Endothelial cell (in vitro differentiated cells): ENCODE results near the gene GNGT2. TPM values are rescaled to one million over a fixed set of nuclear protein-coding genes. Genes with fewer than 3 reads are reported as not detected.

Source experiments
- DNase-seq: peaks from one replicate; pipeline ENCODE4 v3.0.0; 2021; ENCODE audit warnings: low spot score
- H3K27ac Mint-ChIP-seq: one replicate; pipeline ENCODE4 v1.8.0; 2021; ENCODE audit warnings: mixed read lengths, inconsistent platforms; ENCODE audit not compliant: unreplicated experiment
- H3K27me3 Mint-ChIP-seq: one replicate; pipeline ENCODE4 v1.8.0; 2021; ENCODE audit warnings: mild to moderate bottlenecking, moderate library complexity, mixed read lengths, inconsistent platforms; ENCODE audit not compliant: unreplicated experiment
- H3K36me3 Mint-ChIP-seq: one replicate; pipeline ENCODE4 v1.8.0; 2021; ENCODE audit warnings: mild to moderate bottlenecking, low read depth, mixed read lengths, inconsistent platforms; ENCODE audit not compliant: unreplicated experiment
- H3K4me1 Mint-ChIP-seq: one replicate; pipeline ENCODE4 v1.8.0; 2021; ENCODE audit warnings: mild to moderate bottlenecking, mixed read lengths, inconsistent platforms; ENCODE audit not compliant: unreplicated experiment
- H3K4me3 Mint-ChIP-seq: one replicate; pipeline ENCODE4 v1.8.0; 2021; ENCODE audit warnings: mild to moderate bottlenecking, mixed read lengths, inconsistent platforms; ENCODE audit not compliant: unreplicated experiment
- H3K9me3 Mint-ChIP-seq: one replicate; pipeline ENCODE4 v1.8.0; 2021; ENCODE audit warnings: mixed read lengths, inconsistent platforms; ENCODE audit not compliant: unreplicated experiment
- total RNA-seq: library from RNA; stranded (reverse); fragmentation: NEBNext Ultra II Directional; extraction: Animal tissue kit (Norgen Biotek cat#: 25700); gene quantifications from one replicate; pipeline ENCODE4 v1.2.1, GENCODE V29; 2021; ENCODE audit not compliant: unreplicated experiment
- TF ChIP-seq, protein P1 (sequence below): fragments of 200-600 bp; sonication (generic); IDR thresholded peaks from one replicate; pipeline ENCODE4 v1.5.0; 2021; ENCODE audit warnings: antibody characterized with exemption; ENCODE audit not compliant: unreplicated experiment

GNGT2 gene
- total RNA-seq, 1 donor from 2014 or later = 2.1 TPM

DNA sequence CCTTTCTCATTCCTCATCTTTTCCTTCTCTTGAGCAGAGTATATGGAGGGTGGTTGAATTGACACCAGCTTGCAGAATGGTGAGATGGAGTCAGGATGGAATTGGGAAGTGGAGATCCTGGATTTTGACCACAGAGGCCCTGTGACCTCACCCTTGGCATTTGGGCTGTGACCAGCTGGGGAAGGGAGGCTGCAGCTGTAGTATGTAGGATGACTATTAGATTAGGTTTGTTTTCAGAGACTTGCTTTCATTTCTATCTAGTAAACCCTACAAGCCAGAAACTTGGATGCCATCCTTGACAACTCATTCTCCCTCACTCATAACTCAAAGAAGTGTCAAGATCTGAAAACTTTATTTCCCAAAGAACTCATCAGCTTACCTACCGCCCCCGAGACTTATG, 5.9 kb downstream of the GNGT2 start:
- Mint-ChIP-seq H3K27ac (no peak overlapping the region), H3K4me1 (peaks cover 29% of the 10 kb centered on the region), H3K9me3 (no peaks in the 10 kb centered on the region), H3K36me3 (peaks cover 10% of the 10 kb centered on the region), H3K27me3 (peaks cover 4% of the 10 kb centered on the region), H3K4me3 (peak overlapping the region; percentile 60)
- TF ChIP-seq, protein P1, sequence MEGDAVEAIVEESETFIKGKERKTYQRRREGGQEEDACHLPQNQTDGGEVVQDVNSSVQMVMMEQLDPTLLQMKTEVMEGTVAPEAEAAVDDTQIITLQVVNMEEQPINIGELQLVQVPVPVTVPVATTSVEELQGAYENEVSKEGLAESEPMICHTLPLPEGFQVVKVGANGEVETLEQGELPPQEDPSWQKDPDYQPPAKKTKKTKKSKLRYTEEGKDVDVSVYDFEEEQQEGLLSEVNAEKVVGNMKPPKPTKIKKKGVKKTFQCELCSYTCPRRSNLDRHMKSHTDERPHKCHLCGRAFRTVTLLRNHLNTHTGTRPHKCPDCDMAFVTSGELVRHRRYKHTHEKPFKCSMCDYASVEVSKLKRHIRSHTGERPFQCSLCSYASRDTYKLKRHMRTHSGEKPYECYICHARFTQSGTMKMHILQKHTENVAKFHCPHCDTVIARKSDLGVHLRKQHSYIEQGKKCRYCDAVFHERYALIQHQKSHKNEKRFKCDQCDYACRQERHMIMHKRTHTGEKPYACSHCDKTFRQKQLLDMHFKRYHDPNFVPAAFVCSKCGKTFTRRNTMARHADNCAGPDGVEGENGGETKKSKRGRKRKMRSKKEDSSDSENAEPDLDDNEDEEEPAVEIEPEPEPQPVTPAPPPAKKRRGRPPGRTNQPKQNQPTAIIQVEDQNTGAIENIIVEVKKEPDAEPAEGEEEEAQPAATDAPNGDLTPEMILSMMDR = no peak
- DNase-seq = no peak

GRCh38 chr17:49203796-49204195, 6.6 kb downstream of the GNGT2 start:
- DNase-seq = no peak
- no peaks in the 10 kb centered on the region for H3K9me3 Mint-ChIP-seq
- no peak overlapping the region for H3K27ac Mint-ChIP-seq
- H3K36me3 Mint-ChIP-seq = peaks cover 10% of the 10 kb centered on the region
- TF ChIP-seq, protein P1 = no peak
- peaks cover 22% of the 10 kb centered on the region for H3K4me1 Mint-ChIP-seq
- H3K27me3 Mint-ChIP-seq = peaks cover 1% of the 10 kb centered on the region
- no peak overlapping the region for H3K4me3 Mint-ChIP-seq

DNA sequence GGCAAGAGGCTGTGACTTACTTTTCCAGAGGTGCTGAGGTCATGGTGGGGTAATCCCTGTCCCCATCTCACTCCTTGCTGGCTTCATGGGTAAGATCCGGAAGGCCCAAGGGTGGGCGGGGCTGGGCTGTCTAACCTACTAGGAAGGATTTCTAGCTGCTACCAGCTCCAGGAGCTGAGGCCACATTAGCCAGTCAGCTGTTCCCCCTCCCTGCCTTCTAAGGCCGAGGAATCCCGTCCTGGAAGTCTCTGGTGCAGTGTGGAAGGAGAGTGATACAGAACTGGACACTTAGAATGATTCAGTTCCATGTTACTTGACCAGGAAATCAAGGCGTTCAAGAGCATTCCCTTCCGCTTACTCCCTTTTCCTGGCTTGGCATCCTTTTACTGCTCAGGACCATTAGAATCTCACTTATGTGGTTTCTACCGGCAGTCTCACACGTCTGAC, 8.9 kb downstream of the GNGT2 start:
- peaks cover 10% of the 10 kb centered on the region for H3K36me3 Mint-ChIP-seq

DNA sequence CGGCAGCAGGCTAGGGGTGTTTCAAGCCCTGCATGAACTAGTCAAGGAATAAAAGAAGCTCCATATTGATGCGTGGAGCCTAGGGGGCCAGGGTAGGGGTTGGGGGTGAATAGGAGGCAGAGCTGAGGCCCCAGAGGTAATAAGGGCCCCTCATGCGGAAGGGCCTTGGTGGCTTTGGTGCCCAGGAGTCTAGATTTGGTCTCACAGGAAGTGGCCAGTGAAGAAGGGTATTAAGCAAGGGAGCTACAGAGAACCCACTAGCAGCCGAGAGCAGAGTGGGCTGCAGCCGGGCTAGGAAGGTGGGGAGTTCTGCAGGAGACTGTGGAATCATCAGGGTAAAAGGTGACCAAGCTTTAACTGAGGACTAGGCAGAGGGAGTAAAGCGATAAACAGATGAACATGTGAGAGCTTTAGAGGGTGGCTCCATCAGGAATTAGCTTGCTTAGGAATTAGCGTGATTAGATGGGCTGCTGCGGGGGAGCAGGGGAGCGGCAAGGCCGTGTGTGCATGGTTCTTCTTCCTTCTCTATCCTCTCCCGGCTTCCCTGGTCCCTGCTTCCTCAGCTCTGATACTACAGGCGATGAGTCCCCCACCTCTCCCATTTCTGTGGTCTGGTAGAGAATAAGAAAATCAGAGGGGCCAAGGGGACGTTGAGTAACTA, 9.8 kb downstream of the GNGT2 start:
- peaks cover 6% of the 10 kb centered on the region for H3K4me1 Mint-ChIP-seq
- H3K27ac Mint-ChIP-seq = no peak overlapping the region
- H3K9me3 Mint-ChIP-seq = no peaks in the 10 kb centered on the region
- H3K27me3 Mint-ChIP-seq = peaks cover 1% of the 10 kb centered on the region
- TF ChIP-seq, protein P1 = no peak
- H3K4me3 Mint-ChIP-seq = no peak overlapping the region
- DNase-seq = no peak
- H3K36me3 Mint-ChIP-seq = peaks cover 7% of the 10 kb centered on the region

More for the DNA sequence above, 8.9 kb downstream of the GNGT2 start:
- Mint-ChIP-seq H3K27ac (no peak overlapping the region), H3K27me3 (peaks cover 1% of the 10 kb centered on the region), H3K4me3 (peak overlapping the region; percentile 2), H3K4me1 (peaks cover 6% of the 10 kb centered on the region), H3K9me3 (no peaks in the 10 kb centered on the region)
- DNase-seq = no peak
- TF ChIP-seq, protein P1 = no peak

DNA sequence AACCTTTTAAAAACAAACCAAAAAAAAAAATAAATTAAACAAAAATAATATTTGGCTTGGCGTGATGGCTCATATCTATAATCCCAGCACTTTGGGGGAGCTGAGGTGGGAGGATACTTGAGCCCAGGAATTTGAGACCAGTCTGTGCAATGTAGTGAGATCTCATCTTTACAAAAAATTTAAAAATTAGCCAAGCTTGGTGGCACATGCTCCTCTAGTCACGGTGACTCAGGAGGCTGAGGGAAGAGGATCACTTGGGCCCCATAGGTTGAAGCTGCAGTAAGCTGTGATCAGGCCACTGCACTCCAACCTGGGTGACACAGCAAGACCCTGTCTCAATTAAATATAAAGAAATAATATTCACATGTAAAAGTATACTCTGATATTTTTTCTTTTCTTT, 12.2 kb downstream of the GNGT2 start:
- TF ChIP-seq, protein P1 = no peak
- H3K4me1 Mint-ChIP-seq = peaks cover 15% of the 10 kb centered on the region
- no peak for DNase-seq
- peaks cover 4% of the 10 kb centered on the region for H3K27me3 Mint-ChIP-seq
- H3K4me3 Mint-ChIP-seq = no peak overlapping the region
- peaks cover 7% of the 10 kb centered on the region for H3K36me3 Mint-ChIP-seq
- no peaks in the 10 kb centered on the region for H3K9me3 Mint-ChIP-seq
- H3K27ac Mint-ChIP-seq = no peak overlapping the region
